Muscle of arm (tissue), 12 donors: Measurements from ENCODE around the gene EIF2S2. TPM values are rescaled to one million over a fixed set of nuclear protein-coding genes. Genes with fewer than 3 reads are reported as not detected.
A peak's percentile ranks its signal among the peaks of the same experiment; 100 is the strongest.

Source experiments
- DNase-seq: peaks from one replicate; pipeline ENCODE4 v3.0.0-alpha.2; 2013
- polyA plus RNA-seq, 12 donors: library from polyadenylated mRNA; unstranded; fragments of 120-200 nt; gene quantifications; one replicate each; pipeline ENCODE4 v1.2.1, GENCODE V29; 2013; ENCODE audit not compliant: insufficient read length in 12 of 12

Gene EIF2S2
- polyA plus RNA-seq, 12 donors: 42.7 to 53.0 (median 47.0) TPM; not detected in 1

GRCh38 chr20:34066476-34067090 is 45.5 kb downstream of the EIF2S2 start:
- peak; percentile 41 for DNase-seq

- no peak for DNase-seq
These were observed 46.8 kb downstream of the EIF2S2 start for GRCh38 chr20:34065260-34065659.

- no peak for DNase-seq
These were observed 47.8 kb downstream of the EIF2S2 start for GRCh38 chr20:34064286-34064685.

- DNase-seq: no peak
These were observed 49.2 kb downstream of the EIF2S2 start for GRCh38 chr20:34062570-34063482.

GRCh38 chr20:34061695-34062094 is 50.3 kb downstream of the EIF2S2 start:
- no peak for DNase-seq

- no peak for DNase-seq
These were observed 51.1 kb downstream of the EIF2S2 start for GRCh38 chr20:34060970-34061369.

GRCh38 chr20:34058831-34059230 is 53.2 kb downstream of the EIF2S2 start:
- no peak for DNase-seq

- DNase-seq: no peak
These were observed 56.8 kb downstream of the EIF2S2 start for GRCh38 chr20:34055290-34055689.

GRCh38 chr20:34052414-34052813 is 59.6 kb downstream of the EIF2S2 start:
- no peak for DNase-seq

GRCh38 chr20:34049897-34050695 is 61.9 kb downstream of the EIF2S2 start:
- no peak for DNase-seq

GRCh38 chr20:34049389-34049788 is 62.7 kb downstream of the EIF2S2 start:
- no peak for DNase-seq

- DNase-seq: no peak
These were observed 64.1 kb downstream of the EIF2S2 start for GRCh38 chr20:34047917-34048316.

- no peak for DNase-seq
These were observed 64.9 kb downstream of the EIF2S2 start for GRCh38 chr20:34047010-34047687.

- no peak for DNase-seq
These were observed 65.9 kb downstream of the EIF2S2 start for GRCh38 chr20:34045930-34046725.

GRCh38 chr20:34045294-34045693 is 66.7 kb downstream of the EIF2S2 start:
- no peak for DNase-seq

GRCh38 chr20:34043025-34043424 is 69.0 kb downstream of the EIF2S2 start:
- no peak for DNase-seq

- DNase-seq: no peak
These were observed 69.8 kb downstream of the EIF2S2 start for GRCh38 chr20:34042262-34042661.

- no peak for DNase-seq
These were observed 70.8 kb downstream of the EIF2S2 start for GRCh38 chr20:34041226-34041625.

- DNase-seq: no peak
These were observed 71.6 kb downstream of the EIF2S2 start for GRCh38 chr20:34040300-34040995.
